GM03348 (cell line): ENCODE measurements around the gene MMP15.

ENCODE experiments used
- DNase-seq: peaks from one replicate; pipeline ENCODE4 v3.0.0; 2012; ENCODE audit warnings: low spot score

The MMP15 gene

GRCh38 chr16:58019866-58020538 lies 5.6 kb upstream of the MMP15 start:
- DNase-seq, result no peak

- DNase-seq, result peak; percentile 76
These were observed 4.7 kb upstream of the MMP15 start for GRCh38 chr16:58020628-58021521.

GRCh38 chr16:58021661-58022551 lies 3.6 kb upstream of the MMP15 start:
- DNase-seq, result peak; percentile 60

GRCh38 chr16:58022601-58023371 lies 2.8 kb upstream of the MMP15 start:
- DNase-seq, result peak; percentile 87

- peak; percentile 40 for DNase-seq
These were observed 836 bp upstream of the MMP15 start for GRCh38 chr16:58024486-58025350.

GRCh38 chr16:58026139-58026704 lies 668 bp downstream of the MMP15 start:
- peak; percentile 75 for DNase-seq

- DNase-seq, result no peak
These were observed 1.2 kb downstream of the MMP15 start for GRCh38 chr16:58026705-58027160.

GRCh38 chr16:58027161-58027915 lies 1.8 kb downstream of the MMP15 start:
- DNase-seq, result peak; percentile 39

- no peak for DNase-seq
These were observed 2.4 kb downstream of the MMP15 start for GRCh38 chr16:58027916-58028455.

GRCh38 chr16:58028541-58029070 lies 3.1 kb downstream of the MMP15 start:
- no peak for DNase-seq

GRCh38 chr16:58029410-58029809 lies 3.9 kb downstream of the MMP15 start:
- DNase-seq, result no peak

- DNase-seq, result no peak
These were observed 4.7 kb downstream of the MMP15 start for GRCh38 chr16:58030136-58030840.

GRCh38 chr16:58031016-58031800 lies 5.7 kb downstream of the MMP15 start:
- no peak for DNase-seq

- DNase-seq, result no peak
These were observed 7.2 kb downstream of the MMP15 start for GRCh38 chr16:58032710-58033293.

- no peak for DNase-seq
These were observed 8.7 kb downstream of the MMP15 start for GRCh38 chr16:58034128-58034685.

GRCh38 chr16:58034774-58035173 lies 9.2 kb downstream of the MMP15 start:
- no peak for DNase-seq
